Heart left ventricle (tissue), 13 donors: ENCODE results near the gene ERC1.

ENCODE experiments used
- CTCF ChIP-seq, 12 donors: fragments of 200-600 bp; sonication (generic) in 4 of 12; IDR thresholded peaks; one replicate each; pipeline versions ENCODE4 v1.5.0 to v1.8.0; 2018 to 2022; ENCODE audit warnings: antibody characterized with exemption in 12 of 12, mild to moderate bottlenecking in 5 of 12
- POLR2A ChIP-seq, 2 donors: fragments of 450-650 bp; IDR thresholded peaks; one replicate each; pipeline ENCODE4 v1.6.1; 2017; ENCODE audit warnings: antibody characterized with exemption in 2 of 2, mild to moderate bottlenecking in 2 of 2, moderate library complexity in 2 of 2
- donor health status: ischemic (EF 13 %, LVEDD 7.1; RV severe dilation, severe dysfunction).
- donor health status: DM: no; HTN: yes; CAD: no.
- donor health status: DM: no; HTN: no; CAD: no.
- donor health status: ischemic (EF 25% LVEDD 6.9; RV normal size, moderate dysfunction).
- donor health status: ischemic (EF 25% LVEDD 5.7; RV mildly dilated, moderate dysfunction).
- donor health status: ischemic (EF 35%, LVEDD 5.7; RV mildly dilated, moderate dysfunction).
- donor health status: nonischemic (EF 11% LVEDD 7.7; RV severe dilation, severe dysfunction).
- donor health status: DM: yes; HTN: yes; CAD: no.
- donor health status: PGD.
- donor health status: ischemic (EF 29% LVEDD 5.4; RV normal size, mild dysfunction).
- donor health status: nonischemic (EF 23%, LVEDD 6.1; RV moderate dilation, normal function).

GRCh38 chr12:1003600-1004271 is 12.7 kb downstream of the ERC1 start:
- TF ChIP-seq POLR2A (IDR thresholded peaks at IDR 0.05) (no peak), CTCF (IDR thresholded peaks at IDR 0.05) (no peak)
